Sigmoid colon (tissue), 4 donors: ENCODE results near the gene HMGCL.

Source experiments
- CTCF ChIP-seq, 4 experiments: fragments of 450-650 bp in 3 of 4; fragments of 200-600 bp in 1 of 4; IDR thresholded peaks; one replicate each; pipeline ENCODE4 v1.5.1; 2016 to 2019; ENCODE audit warnings: antibody characterized with exemption in 4 of 4, mild to moderate bottlenecking in 3 of 4, moderate library complexity in 2 of 4
- POLR2AphosphoS5 ChIP-seq, 4 donors: sonication (generic); formaldehyde crosslinking; IDR thresholded peaks; one replicate each; pipeline ENCODE4 v1.6.1; 2017; ENCODE audit warnings: antibody characterized with exemption in 4 of 4

GRCh38 chr1:23801876-23802275 is 23.4 kb downstream of the HMGCL start:
- TF ChIP-seq CTCF (IDR thresholded peaks at IDR 0.05) = no peak
- TF ChIP-seq POLR2AphosphoS5 (IDR thresholded peaks at IDR 0.05) = no peak
